ENCODE results near the gene PNMA8A. TPM values are rescaled to one million over a fixed set of nuclear protein-coding genes. Genes with fewer than 3 reads are reported as not detected.

Gene PNMA8A
- polyA plus RNA-seq, 1 donor from 2014 or later: 234 TPM

GRCh38 chr19:46426506-46427162, 44.7 kb downstream of the PNMA8A start:
- H2AFZ ChIP-seq (ENCODE audit: low read depth, low read length): no peak overlapping the region
- no peaks in the 10 kb centered on the region for H3K27me3 ChIP-seq (ENCODE audit: insufficient read depth, low read depth, low read length)
- peak overlapping the region; percentile 83 for H3K9ac ChIP-seq (ENCODE audit: low read length)
- H3K36me3 ChIP-seq (ENCODE audit: insufficient read depth, low read length): no peaks in the 10 kb centered on the region
- TF ChIP-seq, protein P1, sequence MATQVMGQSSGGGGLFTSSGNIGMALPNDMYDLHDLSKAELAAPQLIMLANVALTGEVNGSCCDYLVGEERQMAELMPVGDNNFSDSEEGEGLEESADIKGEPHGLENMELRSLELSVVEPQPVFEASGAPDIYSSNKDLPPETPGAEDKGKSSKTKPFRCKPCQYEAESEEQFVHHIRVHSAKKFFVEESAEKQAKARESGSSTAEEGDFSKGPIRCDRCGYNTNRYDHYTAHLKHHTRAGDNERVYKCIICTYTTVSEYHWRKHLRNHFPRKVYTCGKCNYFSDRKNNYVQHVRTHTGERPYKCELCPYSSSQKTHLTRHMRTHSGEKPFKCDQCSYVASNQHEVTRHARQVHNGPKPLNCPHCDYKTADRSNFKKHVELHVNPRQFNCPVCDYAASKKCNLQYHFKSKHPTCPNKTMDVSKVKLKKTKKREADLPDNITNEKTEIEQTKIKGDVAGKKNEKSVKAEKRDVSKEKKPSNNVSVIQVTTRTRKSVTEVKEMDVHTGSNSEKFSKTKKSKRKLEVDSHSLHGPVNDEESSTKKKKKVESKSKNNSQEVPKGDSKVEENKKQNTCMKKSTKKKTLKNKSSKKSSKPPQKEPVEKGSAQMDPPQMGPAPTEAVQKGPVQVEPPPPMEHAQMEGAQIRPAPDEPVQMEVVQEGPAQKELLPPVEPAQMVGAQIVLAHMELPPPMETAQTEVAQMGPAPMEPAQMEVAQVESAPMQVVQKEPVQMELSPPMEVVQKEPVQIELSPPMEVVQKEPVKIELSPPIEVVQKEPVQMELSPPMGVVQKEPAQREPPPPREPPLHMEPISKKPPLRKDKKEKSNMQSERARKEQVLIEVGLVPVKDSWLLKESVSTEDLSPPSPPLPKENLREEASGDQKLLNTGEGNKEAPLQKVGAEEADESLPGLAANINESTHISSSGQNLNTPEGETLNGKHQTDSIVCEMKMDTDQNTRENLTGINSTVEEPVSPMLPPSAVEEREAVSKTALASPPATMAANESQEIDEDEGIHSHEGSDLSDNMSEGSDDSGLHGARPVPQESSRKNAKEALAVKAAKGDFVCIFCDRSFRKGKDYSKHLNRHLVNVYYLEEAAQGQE (IDR thresholded peaks at IDR 0.05; ENCODE audit: borderline replicate concordance): peak; percentile 20
- TF ChIP-seq TAF1 (IDR thresholded peaks at IDR 0.05; ENCODE audit: low read depth): no peak
- TF ChIP-seq MXI1 (conservative IDR thresholded peaks at IDR 0.05; ENCODE audit: poor library complexity, severe bottlenecking): peak; percentile 74
- TF ChIP-seq CTCF (IDR thresholded peaks at IDR 0.05; ENCODE audit: poor library complexity, severe bottlenecking): no peak
- TF ChIP-seq POLR2AphosphoS5 (IDR thresholded peaks at IDR 0.05): peak; percentile 50
- TF ChIP-seq RAD21 (conservative IDR thresholded peaks at IDR 0.05): peak; percentile 27
- TF ChIP-seq SMC3 (conservative IDR thresholded peaks at IDR 0.05; ENCODE audit: poor library complexity): no peak
- TF ChIP-seq EP300 (conservative IDR thresholded peaks at IDR 0.05; ENCODE audit: poor library complexity, severe bottlenecking): no peak
- no peak for TF ChIP-seq EZH2 (IDR thresholded peaks at IDR 0.05; ENCODE audit: borderline replicate concordance, insufficient read depth, low read length, poor library complexity, severe bottlenecking)
- H3K79me2 ChIP-seq (replicated peaks; ENCODE audit: insufficient read depth, low read length): peaks cover 25% of the 10 kb centered on the region
- H3K27ac ChIP-seq (ENCODE audit: low read length): peak overlapping the region; percentile 71
- peak overlapping the region; percentile 79 for H3K4me3 ChIP-seq (ENCODE audit: low read length)
- no peaks in the 10 kb centered on the region for H3K9me2 ChIP-seq (ENCODE audit: insufficient read depth, low read length)
- H3K4me2 ChIP-seq (ENCODE audit: low read length): peak overlapping the region; percentile 96
- no peaks in the 10 kb centered on the region for H4K20me1 ChIP-seq (ENCODE audit: insufficient read depth)
- no peaks in the 10 kb centered on the region for H3F3A ChIP-seq (ENCODE audit: insufficient read depth, low read length, poor library complexity, severe bottlenecking)
- no peaks in the 10 kb centered on the region for H3K9me3 ChIP-seq (ENCODE audit: low read length)

GRCh38 chr19:46426035-46426505, 45.3 kb downstream of the PNMA8A start:
- H3K79me2 ChIP-seq (replicated peaks; ENCODE audit: insufficient read depth, low read length): peaks cover 25% of the 10 kb centered on the region
- no peaks in the 10 kb centered on the region for H3K27me3 ChIP-seq (ENCODE audit: insufficient read depth, low read depth, low read length)
- H3K4me3 ChIP-seq (ENCODE audit: low read length): peak overlapping the region; percentile 79
- H3K27ac ChIP-seq (ENCODE audit: low read length): peak overlapping the region; percentile 71
- no peaks in the 10 kb centered on the region for H3K9me3 ChIP-seq (ENCODE audit: low read length)
- TF ChIP-seq EZH2 (IDR thresholded peaks at IDR 0.05; ENCODE audit: borderline replicate concordance, insufficient read depth, low read length, poor library complexity, severe bottlenecking) (no peak), SMC3 (conservative IDR thresholded peaks at IDR 0.05; ENCODE audit: poor library complexity) (no peak), CTCF (IDR thresholded peaks at IDR 0.05; ENCODE audit: poor library complexity, severe bottlenecking) (no peak), EP300 (conservative IDR thresholded peaks at IDR 0.05; ENCODE audit: poor library complexity, severe bottlenecking) (no peak), MXI1 (conservative IDR thresholded peaks at IDR 0.05; ENCODE audit: poor library complexity, severe bottlenecking) (no peak), TAF1 (IDR thresholded peaks at IDR 0.05; ENCODE audit: low read depth) (no peak), POLR2AphosphoS5 (IDR thresholded peaks at IDR 0.05) (no peak), RAD21 (conservative IDR thresholded peaks at IDR 0.05) (no peak)
- TF ChIP-seq, protein P1 (IDR thresholded peaks at IDR 0.05; ENCODE audit: borderline replicate concordance): no peak
- no peak overlapping the region for H2AFZ ChIP-seq (ENCODE audit: low read depth, low read length)
- peak overlapping the region; percentile 83 for H3K9ac ChIP-seq (ENCODE audit: low read length)
- no peaks in the 10 kb centered on the region for H3K36me3 ChIP-seq (ENCODE audit: insufficient read depth, low read length)
- no peaks in the 10 kb centered on the region for H4K20me1 ChIP-seq (ENCODE audit: insufficient read depth)
- no peaks in the 10 kb centered on the region for H3K9me2 ChIP-seq (ENCODE audit: insufficient read depth, low read length)
- no peaks in the 10 kb centered on the region for H3F3A ChIP-seq (ENCODE audit: insufficient read depth, low read length, poor library complexity, severe bottlenecking)
- H3K4me2 ChIP-seq (ENCODE audit: low read length): peak overlapping the region; percentile 59

All from neural cell (in vitro differentiated cells).